T-helper 17 cell (primary cell): ENCODE results near the gene SPEM2. TPM values are rescaled to one million over a fixed set of nuclear protein-coding genes. Genes with fewer than 3 reads are reported as not detected.

Source experiments
- ATAC-seq: fragments of 150-1000 bp; cut with Tn5 transposase; 2 replicates; pipeline ENCODE4 v1.10.0; 2021; ENCODE audit warnings: mild to moderate bottlenecking, moderate library complexity
- DNase-seq, 3 donors: peaks; one replicate each; pipeline versions ENCODE4 v3.0.0 to v3.0.0-alpha.2; 2020 to 2021
- H3K9me3 ChIP-seq: one replicate; pipeline ENCODE4 v1.7.0; 2013; ENCODE audit warnings: low read length, mild to moderate bottlenecking; ENCODE audit not compliant: control insufficient read depth, poor library complexity, severe bottlenecking
- H3K27ac Mint-ChIP-seq: one replicate; pipeline ENCODE4 v1.8.0; 2022; ENCODE audit warnings: mild to moderate bottlenecking, moderate library complexity, mixed read lengths
- H3K27me3 Mint-ChIP-seq: one replicate; pipeline ENCODE4 v1.8.0; 2022; ENCODE audit warnings: mixed read lengths
- H3K36me3 Mint-ChIP-seq: one replicate; pipeline ENCODE4 v1.8.0; 2022; ENCODE audit warnings: low read depth, mixed read lengths
- H3K4me1 Mint-ChIP-seq: one replicate; pipeline ENCODE4 v1.8.0; 2022; ENCODE audit warnings: mild to moderate bottlenecking, mixed read lengths
- H3K4me3 Mint-ChIP-seq: one replicate; pipeline ENCODE4 v1.8.0; 2022; ENCODE audit warnings: mild to moderate bottlenecking, moderate library complexity, mixed read lengths
- total RNA-seq, 4 donors: library from RNA in 2 of 4; stranded (reverse) in 2 of 4; gene quantifications; one replicate each; pipeline ENCODE4 v1.2.3 and lab custom pipeline; 2022 to 2026

Gene SPEM2
- total RNA-seq (not detected), total RNA-seq (lab: John Stamatoyannopoulos, UW) (0 reads per million in 2 donors)

DNA sequence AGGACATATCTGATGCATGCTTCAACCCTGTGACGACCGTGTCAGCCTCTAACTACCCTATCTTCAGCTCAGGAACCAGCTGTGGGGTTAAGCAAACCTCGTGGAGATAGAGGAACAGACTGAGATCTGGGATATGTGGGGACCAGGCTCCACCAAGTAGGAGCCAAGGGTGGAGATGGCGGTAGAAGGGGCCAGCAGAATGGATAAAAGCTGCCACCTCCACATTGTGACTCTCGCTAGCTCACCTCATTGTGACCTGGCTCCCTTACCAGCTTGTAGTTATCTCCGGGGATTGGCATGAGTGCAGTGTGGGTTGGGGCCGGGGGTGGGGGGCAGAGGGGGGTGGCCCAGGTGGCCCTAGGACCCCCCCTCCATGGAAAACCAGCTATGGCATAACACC, at the start of gene SPEM2:
TSS of gene SPEM2 (plus strand) at position 301 of the 400 bp plus-strand sequence. CDS start at position 374, 73 bp downstream.
- Mint-ChIP-seq H3K27ac (no peak within 1 kb of the TSS), H3K4me3 (no peak within 1 kb of the TSS), H3K27me3 (no peaks in the 10 kb centered on the region), H3K4me1 (no peaks in the 10 kb centered on the region), H3K36me3 (no peaks in the 10 kb centered on the region)
- ATAC-seq (no peak), DNase-seq (no peak)
- no peaks in the 10 kb centered on the region for H3K9me3 ChIP-seq

DNA sequence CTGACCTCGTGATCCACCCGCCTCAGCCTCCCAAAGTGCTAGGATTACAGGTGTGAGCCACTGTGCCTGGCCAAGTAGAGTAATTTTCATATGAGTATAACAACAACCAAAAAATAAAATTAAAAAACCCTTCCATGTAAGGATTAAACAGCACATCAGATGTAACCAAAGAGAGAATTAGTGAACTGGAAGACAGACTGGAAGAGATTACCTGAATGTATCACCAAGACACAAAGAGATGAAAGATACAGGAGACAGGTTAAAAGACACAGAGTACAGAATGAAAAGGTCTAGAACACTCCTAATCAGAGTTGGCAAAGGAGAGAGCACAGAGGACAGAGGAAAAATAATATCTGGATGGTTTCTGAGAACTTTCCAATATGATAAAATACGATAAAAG, 46.3 kb upstream of the SPEM2 start:
- Mint-ChIP-seq H3K27ac (no peak overlapping the region), H3K36me3 (peaks cover 3% of the 10 kb centered on the region), H3K27me3 (peaks cover 39% of the 10 kb centered on the region), H3K4me3 (no peak overlapping the region), H3K4me1 (peaks cover 5% of the 10 kb centered on the region)
- no peak for ATAC-seq
- H3K9me3 ChIP-seq: no peaks in the 10 kb centered on the region
- no peak for DNase-seq

DNA sequence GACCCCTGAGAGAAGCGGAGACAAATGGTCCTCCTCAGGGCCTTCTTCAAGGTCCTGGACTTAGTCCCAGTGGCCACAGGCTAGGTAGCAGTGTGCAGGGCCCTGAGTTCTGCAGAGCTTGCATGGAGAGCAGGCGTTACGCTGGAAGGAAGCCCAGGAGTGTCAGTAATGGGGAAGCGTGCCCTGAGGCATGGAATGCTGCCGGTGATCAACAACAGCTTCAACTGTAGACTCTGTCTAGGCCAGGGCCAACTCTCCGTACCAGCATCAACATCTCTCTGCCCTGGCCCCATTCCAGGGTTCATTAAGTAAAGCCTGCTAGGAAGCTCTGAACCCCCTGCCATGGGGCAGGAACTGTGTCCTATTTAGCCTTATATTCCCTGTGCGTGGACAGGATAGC, 45.1 kb upstream of the SPEM2 start:
- no peak overlapping the region for H3K27ac Mint-ChIP-seq
- DNase-seq (no peak), ATAC-seq (no peak)
- H3K9me3 ChIP-seq: no peaks in the 10 kb centered on the region
- no peak overlapping the region for H3K4me3 Mint-ChIP-seq
- H3K4me1 Mint-ChIP-seq: peaks cover 10% of the 10 kb centered on the region
- H3K27me3 Mint-ChIP-seq: peaks cover 39% of the 10 kb centered on the region
- peaks cover 3% of the 10 kb centered on the region for H3K36me3 Mint-ChIP-seq

DNA sequence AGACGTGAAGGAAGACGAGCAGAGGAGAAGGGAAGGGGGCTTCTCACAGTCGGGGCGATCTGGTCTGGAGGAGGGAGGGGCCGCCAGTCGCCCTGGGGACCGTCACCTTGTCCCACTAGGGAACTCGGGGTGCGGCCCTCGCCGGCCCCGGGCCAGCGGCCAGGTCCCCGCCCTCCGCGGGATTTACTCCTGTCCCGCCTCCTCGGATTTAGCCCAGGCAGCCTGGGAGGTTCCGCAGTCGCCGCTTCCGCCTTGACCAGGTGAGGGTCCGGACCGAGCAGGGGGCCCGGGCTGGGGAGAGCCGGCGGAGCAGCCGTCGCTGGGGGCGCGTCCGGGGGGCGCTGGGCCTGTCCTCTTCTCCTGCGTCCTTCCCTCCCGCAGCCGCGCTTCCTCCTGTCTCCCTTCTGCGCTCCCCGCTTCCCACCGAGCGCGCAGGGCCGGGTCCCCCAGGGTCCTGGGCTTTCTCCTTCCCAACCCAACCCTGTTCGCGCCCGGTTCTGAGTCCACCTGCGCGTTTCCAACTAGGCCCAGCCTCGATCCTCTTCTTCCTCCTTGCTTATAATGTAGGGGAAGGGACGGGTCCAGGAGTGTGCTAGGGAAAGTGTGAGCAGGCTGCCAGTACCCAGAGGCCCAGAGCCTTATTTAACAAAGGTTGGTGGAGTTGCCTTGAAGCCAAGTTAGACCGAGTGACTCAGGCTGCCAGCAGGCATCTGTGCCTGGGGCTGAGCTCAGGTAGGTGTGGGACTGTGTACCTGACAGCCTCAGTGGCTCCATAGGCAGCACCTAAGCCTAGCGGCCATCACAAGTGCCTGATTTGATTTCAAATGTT, 44.3 kb upstream of the SPEM2 start, which contains the start of gene TNK1:
TSS of gene TNK1 (plus strand) at position 235 of the 829 bp plus-strand sequence. CDS start 1,838 bp downstream, outside the sequence.
- peaks cover 39% of the 10 kb centered on the region for H3K27me3 Mint-ChIP-seq
- ATAC-seq: no peak
- no peaks in the 10 kb centered on the region for H3K9me3 ChIP-seq
- H3K4me3 Mint-ChIP-seq: no peak within 1 kb of the TSS
- no peak for DNase-seq
- peaks cover 6% of the 10 kb centered on the region for H3K36me3 Mint-ChIP-seq
- H3K27ac Mint-ChIP-seq: no peak within 1 kb of the TSS
- peaks cover 13% of the 10 kb centered on the region for H3K4me1 Mint-ChIP-seq

DNA sequence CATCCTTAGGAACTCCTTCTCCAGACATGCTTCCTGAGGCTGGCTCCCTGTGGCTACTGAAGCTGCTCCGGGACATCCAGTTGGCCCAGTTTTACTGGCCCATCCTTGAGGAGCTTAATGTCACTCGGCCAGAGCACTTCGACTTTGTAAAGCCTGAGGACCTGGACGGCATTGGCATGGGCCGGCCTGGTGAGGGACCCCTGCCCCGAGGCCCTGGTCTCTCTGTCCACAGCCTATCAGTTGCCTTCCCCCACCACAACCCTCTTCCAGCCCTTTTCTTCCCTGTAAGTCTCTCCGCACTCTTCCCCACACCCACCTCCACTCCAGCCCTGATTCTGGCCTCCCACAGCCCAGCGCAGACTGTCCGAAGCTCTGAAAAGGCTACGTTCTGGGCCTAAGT, 42.5 kb upstream of the SPEM2 start:
- H3K4me3 Mint-ChIP-seq: no peak overlapping the region
- no peak for ATAC-seq
- H3K36me3 Mint-ChIP-seq: peaks cover 6% of the 10 kb centered on the region
- no peaks in the 10 kb centered on the region for H3K9me3 ChIP-seq
- no peak overlapping the region for H3K27ac Mint-ChIP-seq
- peaks cover 37% of the 10 kb centered on the region for H3K27me3 Mint-ChIP-seq
- DNase-seq: no peak
- peaks cover 16% of the 10 kb centered on the region for H3K4me1 Mint-ChIP-seq

DNA sequence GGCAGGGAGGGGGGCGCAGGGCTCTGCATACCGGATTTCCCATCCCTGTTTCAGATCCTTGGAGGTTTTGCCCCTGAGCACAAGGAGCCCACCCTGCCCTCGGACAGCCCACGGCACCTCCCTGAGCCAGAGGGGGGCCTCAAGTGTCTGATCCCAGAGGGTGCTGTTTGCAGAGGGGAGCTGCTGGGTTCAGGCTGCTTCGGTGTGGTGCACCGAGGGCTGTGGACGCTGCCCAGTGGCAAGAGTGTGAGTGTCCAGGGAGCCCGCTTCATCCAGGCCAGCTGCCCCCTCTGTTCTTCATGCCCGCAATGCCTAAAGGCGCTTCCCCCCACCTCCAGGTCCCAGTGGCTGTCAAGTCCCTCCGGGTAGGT, 42.1 kb upstream of the SPEM2 start:
- Mint-ChIP-seq H3K36me3 (peaks cover 6% of the 10 kb centered on the region), H3K4me1 (peaks cover 16% of the 10 kb centered on the region), H3K4me3 (peak overlapping the region; percentile 85), H3K27me3 (peaks cover 35% of the 10 kb centered on the region), H3K27ac (no peak overlapping the region)
- DNase-seq (no peak), ATAC-seq (no peak)
- no peaks in the 10 kb centered on the region for H3K9me3 ChIP-seq

DNA sequence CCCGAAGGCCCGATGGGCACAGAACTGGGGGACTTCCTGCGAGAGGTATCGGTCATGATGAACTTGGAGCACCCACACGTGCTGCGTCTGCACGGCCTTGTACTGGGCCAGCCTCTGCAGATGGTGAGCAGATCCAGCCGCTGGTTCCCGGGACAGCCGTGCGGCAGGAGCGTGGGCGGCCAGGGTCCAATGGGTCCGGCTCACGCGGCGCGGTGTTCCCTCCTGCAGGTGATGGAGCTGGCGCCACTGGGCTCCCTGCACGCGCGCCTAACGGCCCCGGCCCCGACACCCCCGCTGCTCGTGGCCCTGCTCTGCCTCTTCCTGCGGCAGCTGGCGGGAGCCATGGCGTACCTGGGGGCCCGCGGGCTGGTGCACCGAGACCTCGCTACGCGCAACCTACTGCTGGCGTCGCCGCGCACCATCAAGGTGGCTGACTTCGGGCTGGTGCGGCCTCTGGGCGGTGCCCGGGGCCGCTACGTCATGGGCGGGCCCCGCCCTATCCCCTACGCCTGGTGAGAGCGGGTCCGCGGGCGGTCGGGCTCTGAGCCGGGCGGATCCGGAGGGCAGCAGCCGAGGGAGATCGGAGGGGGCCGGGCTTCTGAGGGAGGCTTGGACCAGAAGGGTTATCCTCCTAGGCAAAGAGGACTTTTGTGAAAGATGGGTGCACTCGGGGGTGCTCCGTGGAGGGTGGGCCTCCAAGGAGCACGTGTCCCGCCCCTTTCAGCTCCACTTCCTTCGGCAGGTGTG, 41.5 kb upstream of the SPEM2 start:
- Mint-ChIP-seq H3K36me3 (peaks cover 6% of the 10 kb centered on the region), H3K27me3 (peaks cover 35% of the 10 kb centered on the region), H3K4me1 (peaks cover 16% of the 10 kb centered on the region), H3K27ac (peak overlapping the region; percentile 86), H3K4me3 (peak overlapping the region; percentile 85)
- DNase-seq (peak; percentile 66 to 76 (median 75)), ATAC-seq (peak; percentile 97)
- no peaks in the 10 kb centered on the region for H3K9me3 ChIP-seq

DNA sequence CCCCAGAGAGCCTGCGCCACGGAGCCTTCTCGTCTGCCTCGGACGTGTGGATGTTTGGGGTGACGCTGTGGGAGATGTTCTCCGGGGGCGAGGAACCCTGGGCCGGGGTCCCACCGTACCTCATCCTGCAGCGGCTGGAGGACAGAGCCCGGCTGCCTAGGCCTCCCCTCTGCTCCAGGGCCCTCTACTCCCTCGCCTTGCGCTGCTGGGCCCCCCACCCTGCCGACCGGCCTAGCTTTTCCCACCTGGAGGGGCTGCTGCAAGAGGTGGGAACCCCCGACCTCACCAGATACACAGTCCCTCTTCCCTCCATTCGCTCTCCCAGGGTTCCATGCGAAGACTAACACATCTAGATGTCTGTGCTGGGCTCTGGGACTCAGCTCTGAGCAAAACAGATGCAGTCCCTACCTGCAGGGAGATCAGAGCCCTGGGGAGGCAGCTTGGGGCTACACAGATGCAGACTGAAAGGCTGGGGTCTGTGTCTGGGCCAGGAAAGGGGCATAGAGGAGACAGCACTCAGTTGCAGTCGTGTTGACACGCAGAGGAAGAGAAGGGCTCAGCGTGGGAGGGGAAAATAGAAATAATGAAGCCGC, 40.8 kb upstream of the SPEM2 start:
- peaks cover 6% of the 10 kb centered on the region for H3K36me3 Mint-ChIP-seq
- ATAC-seq: no peak

DNA sequence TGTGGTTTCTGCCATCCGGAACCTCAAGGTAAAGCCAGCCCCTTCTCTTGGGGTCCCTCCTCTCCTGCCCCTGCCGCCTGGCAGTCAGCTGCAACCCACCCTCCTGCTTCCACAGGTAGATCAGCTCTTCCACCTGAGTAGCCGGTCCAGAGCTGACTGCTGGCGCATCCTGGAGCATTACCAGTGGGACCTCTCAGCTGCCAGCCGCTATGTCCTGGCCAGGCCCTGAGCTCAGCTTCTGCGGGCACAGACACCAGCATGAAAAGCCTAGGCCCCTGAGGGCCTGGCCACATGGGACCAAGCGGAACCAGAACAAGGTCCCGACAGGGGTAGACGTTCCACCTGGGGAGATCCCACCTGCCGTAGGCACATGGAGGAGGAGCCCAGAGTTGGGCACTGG, 36.6 kb upstream of the SPEM2 start:
- H3K4me1 Mint-ChIP-seq: peaks cover 38% of the 10 kb centered on the region
- no peaks in the 10 kb centered on the region for H3K27me3 Mint-ChIP-seq
- no peak for ATAC-seq
- H3K27ac Mint-ChIP-seq: no peak overlapping the region
- H3K9me3 ChIP-seq: no peaks in the 10 kb centered on the region
- H3K36me3 Mint-ChIP-seq: peaks cover 5% of the 10 kb centered on the region
- DNase-seq: no peak
- no peak overlapping the region for H3K4me3 Mint-ChIP-seq

More for the DNA sequence above, 40.8 kb upstream of the SPEM2 start:
- Mint-ChIP-seq H3K4me1 (peaks cover 16% of the 10 kb centered on the region), H3K27ac (peak overlapping the region; percentile 86), H3K27me3 (peaks cover 28% of the 10 kb centered on the region), H3K4me3 (peak overlapping the region; percentile 85)
- DNase-seq: no peak
- H3K9me3 ChIP-seq: no peaks in the 10 kb centered on the region

DNA sequence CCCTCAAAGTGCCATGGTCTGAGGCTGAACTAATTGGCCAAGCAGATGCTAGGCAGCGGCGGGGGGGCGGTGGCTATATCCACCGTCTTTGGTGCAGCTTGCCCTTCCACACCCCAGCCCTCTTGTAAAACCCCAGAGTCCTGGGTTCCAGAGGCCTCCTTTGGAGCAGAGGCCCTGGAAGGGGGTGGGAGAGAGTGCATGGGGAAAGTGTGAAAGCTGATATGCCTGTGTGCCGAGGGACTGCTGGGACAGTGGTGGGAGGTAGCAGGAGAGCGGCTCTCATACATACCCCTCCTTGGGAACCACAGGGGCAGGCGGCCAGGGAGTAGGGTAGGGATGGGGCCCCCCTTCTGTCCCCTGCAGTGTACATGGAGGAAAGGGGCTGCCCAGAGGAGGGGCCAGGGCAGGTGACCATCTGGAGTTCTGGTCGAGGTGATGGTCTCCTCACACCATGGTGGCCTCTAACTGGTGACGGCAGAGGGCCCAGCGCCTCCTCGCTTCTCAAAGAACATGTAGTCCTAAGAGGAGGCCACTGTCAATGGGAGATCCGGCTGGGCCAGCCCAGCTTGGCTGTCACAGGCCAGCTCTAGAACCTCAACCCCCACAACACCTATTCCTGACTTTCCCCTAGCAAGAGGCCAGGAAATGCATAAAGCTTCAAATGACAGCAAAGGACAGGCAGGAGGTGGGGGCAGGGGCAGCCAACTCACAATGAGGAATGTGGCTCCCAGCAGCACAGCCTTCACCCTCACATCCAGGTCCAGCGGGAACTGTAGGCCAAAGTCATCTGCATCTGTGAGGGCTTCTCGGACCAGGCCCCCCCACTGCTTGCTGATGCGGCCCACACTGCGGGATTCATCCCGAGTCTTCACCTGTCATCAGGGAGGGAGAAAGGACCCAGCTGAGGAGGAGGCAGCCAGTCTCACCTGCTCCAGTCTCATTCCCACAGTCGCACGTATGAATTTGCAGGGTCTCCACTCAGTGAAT, 35.2 kb upstream of the SPEM2 start:
- ATAC-seq (no peak), DNase-seq (no peak)
- H3K27ac Mint-ChIP-seq: peak overlapping the region; percentile 43
- H3K9me3 ChIP-seq: no peaks in the 10 kb centered on the region
- no peak overlapping the region for H3K4me3 Mint-ChIP-seq
- peaks cover 5% of the 10 kb centered on the region for H3K36me3 Mint-ChIP-seq
- H3K4me1 Mint-ChIP-seq: peaks cover 38% of the 10 kb centered on the region
- H3K27me3 Mint-ChIP-seq: no peaks in the 10 kb centered on the region

DNA sequence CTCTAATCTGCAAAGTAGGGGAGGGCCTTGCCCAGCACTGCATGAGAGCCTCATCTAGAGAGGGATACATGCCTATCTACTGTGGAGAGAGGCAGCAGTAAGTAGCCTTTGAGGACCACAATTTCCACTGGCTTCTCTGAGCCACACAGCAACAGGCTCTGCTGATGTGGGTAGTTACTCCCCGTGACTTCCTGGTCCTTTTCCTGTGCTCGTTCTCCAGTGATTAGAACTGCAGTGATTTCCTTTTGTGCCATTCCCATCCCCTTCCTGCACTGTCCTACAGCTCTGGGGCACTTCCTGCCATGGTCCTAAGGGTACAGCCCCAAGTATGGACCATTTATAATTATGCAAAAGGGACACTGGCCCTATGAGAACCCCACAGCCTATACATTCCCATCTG, 34.1 kb upstream of the SPEM2 start:
- Mint-ChIP-seq H3K4me3 (peak overlapping the region; percentile 80), H3K27me3 (no peaks in the 10 kb centered on the region), H3K36me3 (peaks cover 2% of the 10 kb centered on the region), H3K4me1 (peaks cover 38% of the 10 kb centered on the region), H3K27ac (no peak overlapping the region)
- ATAC-seq (no peak), DNase-seq (no peak)
- H3K9me3 ChIP-seq: no peaks in the 10 kb centered on the region
